GM23338 (cell line): ENCODE data around the gene SPATA31E1.
"Not testable (repeated sequence)": the region's sequence is repeated elsewhere in the genome, so short reads cannot be mapped to it uniquely, and the experiment has no call there.

Experiments
- CREB1 ChIP-seq: fragments of 250-450 bp; sonication (Bioruptor Pico); IDR thresholded peaks from 2 replicates; pipeline ENCODE4 v1.5.0; 2020; ENCODE audit warnings: low read depth, mild to moderate bottlenecking, moderate library complexity
- CTCF ChIP-seq, 2 experiments: fragments of 200-600 bp in 1 of 2; sonication (generic) in 1 of 2; conservative IDR thresholded peaks; 2 replicates each; pipeline versions ENCODE4 v1.5.1 to v1.6.1; 2016 to 2017; ENCODE audit warnings: antibody characterized with exemption in 2 of 2, low read depth in 2 of 2, mild to moderate bottlenecking in 2 of 2, moderate library complexity in 1 of 2
- EZH2 ChIP-seq: fragments of 200-600 bp; sonication (generic); IDR thresholded peaks from one replicate; pipeline ENCODE4 v1.8.0; 2017; ENCODE audit warnings: antibody characterized with exemption, mild to moderate bottlenecking, low read depth; ENCODE audit not compliant: unreplicated experiment
- EZH2phosphoT487 ChIP-seq: fragments of 200-600 bp; sonication (generic); IDR thresholded peaks from one replicate; pipeline ENCODE4 v1.8.1; 2018; ENCODE audit warnings: antibody characterized with exemption; ENCODE audit not compliant: unreplicated experiment
- JUNB ChIP-seq: IDR thresholded peaks from one replicate; pipeline ENCODE4 v1.6.1; 2016; ENCODE audit warnings: antibody characterized with exemption; ENCODE audit not compliant: unreplicated experiment
- POLR2AphosphoS5 ChIP-seq: IDR thresholded peaks from 2 replicates; pipeline ENCODE4 v1.6.1; 2016; ENCODE audit warnings: antibody characterized with exemption, low read depth
- ZNF114 ChIP-seq: fragments of 250-450 bp; sonication (Bioruptor Pico); IDR thresholded peaks from 2 replicates; pipeline ENCODE4 v1.5.0; 2020; ENCODE audit warnings: mild to moderate bottlenecking, moderate library complexity
- ZNF331 ChIP-seq: fragments of 250-450 bp; sonication (Bioruptor Pico); IDR thresholded peaks from 2 replicates; pipeline ENCODE4 v1.5.0; 2020; ENCODE audit warnings: low read depth, mild to moderate bottlenecking, moderate library complexity
- TF ChIP-seq, protein P1 (sequence below): IDR thresholded peaks from one replicate; pipeline ENCODE4 v1.6.1; 2018; ENCODE audit warnings: antibody characterized with exemption; ENCODE audit not compliant: unreplicated experiment

GRCh38 chr9:87921561-87921960 is 38.9 kb downstream of the SPATA31E1 start:
- TF ChIP-seq CTCF (conservative IDR thresholded peaks at IDR 0.05; ENCODE audit: low read depth in 2 of 2); POLR2AphosphoS5; EZH2; EZH2phosphoT487; CREB1 (CRISPR knock-in tag); ZNF331 (CRISPR knock-in tag); JUNB; ZNF114 (CRISPR knock-in tag): not testable (repeated sequence)
- TF ChIP-seq, protein P1, sequence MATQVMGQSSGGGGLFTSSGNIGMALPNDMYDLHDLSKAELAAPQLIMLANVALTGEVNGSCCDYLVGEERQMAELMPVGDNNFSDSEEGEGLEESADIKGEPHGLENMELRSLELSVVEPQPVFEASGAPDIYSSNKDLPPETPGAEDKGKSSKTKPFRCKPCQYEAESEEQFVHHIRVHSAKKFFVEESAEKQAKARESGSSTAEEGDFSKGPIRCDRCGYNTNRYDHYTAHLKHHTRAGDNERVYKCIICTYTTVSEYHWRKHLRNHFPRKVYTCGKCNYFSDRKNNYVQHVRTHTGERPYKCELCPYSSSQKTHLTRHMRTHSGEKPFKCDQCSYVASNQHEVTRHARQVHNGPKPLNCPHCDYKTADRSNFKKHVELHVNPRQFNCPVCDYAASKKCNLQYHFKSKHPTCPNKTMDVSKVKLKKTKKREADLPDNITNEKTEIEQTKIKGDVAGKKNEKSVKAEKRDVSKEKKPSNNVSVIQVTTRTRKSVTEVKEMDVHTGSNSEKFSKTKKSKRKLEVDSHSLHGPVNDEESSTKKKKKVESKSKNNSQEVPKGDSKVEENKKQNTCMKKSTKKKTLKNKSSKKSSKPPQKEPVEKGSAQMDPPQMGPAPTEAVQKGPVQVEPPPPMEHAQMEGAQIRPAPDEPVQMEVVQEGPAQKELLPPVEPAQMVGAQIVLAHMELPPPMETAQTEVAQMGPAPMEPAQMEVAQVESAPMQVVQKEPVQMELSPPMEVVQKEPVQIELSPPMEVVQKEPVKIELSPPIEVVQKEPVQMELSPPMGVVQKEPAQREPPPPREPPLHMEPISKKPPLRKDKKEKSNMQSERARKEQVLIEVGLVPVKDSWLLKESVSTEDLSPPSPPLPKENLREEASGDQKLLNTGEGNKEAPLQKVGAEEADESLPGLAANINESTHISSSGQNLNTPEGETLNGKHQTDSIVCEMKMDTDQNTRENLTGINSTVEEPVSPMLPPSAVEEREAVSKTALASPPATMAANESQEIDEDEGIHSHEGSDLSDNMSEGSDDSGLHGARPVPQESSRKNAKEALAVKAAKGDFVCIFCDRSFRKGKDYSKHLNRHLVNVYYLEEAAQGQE: not testable (repeated sequence)
